Measurements from ENCODE around the gene SP8.

The SP8 gene

GRCh38 chr7:20804345-20804744 lies 17.7 kb upstream of the SP8 start:
- Mint-ChIP-seq H3K27ac (no peak overlapping the region), H3K27me3 (ENCODE audit: low read depth) (peaks cover 42% of the 10 kb centered on the region), H3K9me3 (no peaks in the 10 kb centered on the region), H3K4me3 (no peak overlapping the region), H3K4me1 (no peaks in the 10 kb centered on the region), H3K36me3 (ENCODE audit: low read depth) (no peaks in the 10 kb centered on the region)
- TF ChIP-seq, protein P1, sequence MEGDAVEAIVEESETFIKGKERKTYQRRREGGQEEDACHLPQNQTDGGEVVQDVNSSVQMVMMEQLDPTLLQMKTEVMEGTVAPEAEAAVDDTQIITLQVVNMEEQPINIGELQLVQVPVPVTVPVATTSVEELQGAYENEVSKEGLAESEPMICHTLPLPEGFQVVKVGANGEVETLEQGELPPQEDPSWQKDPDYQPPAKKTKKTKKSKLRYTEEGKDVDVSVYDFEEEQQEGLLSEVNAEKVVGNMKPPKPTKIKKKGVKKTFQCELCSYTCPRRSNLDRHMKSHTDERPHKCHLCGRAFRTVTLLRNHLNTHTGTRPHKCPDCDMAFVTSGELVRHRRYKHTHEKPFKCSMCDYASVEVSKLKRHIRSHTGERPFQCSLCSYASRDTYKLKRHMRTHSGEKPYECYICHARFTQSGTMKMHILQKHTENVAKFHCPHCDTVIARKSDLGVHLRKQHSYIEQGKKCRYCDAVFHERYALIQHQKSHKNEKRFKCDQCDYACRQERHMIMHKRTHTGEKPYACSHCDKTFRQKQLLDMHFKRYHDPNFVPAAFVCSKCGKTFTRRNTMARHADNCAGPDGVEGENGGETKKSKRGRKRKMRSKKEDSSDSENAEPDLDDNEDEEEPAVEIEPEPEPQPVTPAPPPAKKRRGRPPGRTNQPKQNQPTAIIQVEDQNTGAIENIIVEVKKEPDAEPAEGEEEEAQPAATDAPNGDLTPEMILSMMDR (IDR thresholded peaks at IDR 0.05; ENCODE audit: unreplicated experiment in 3 of 3): no peak

GRCh38 chr7:20799566-20800366 lies 13.1 kb upstream of the SP8 start:
- no peaks in the 10 kb centered on the region for H3K36me3 Mint-ChIP-seq (ENCODE audit: low read depth)
- no peak overlapping the region for H3K27ac Mint-ChIP-seq
- H3K9me3 Mint-ChIP-seq: no peaks in the 10 kb centered on the region
- TF ChIP-seq, protein P1 (IDR thresholded peaks at IDR 0.05; ENCODE audit: unreplicated experiment in 3 of 3): no peak
- peaks cover 12% of the 10 kb centered on the region for H3K4me1 Mint-ChIP-seq
- H3K4me3 Mint-ChIP-seq: no peak overlapping the region
- H3K27me3 Mint-ChIP-seq (ENCODE audit: low read depth): peaks cover 81% of the 10 kb centered on the region

- TF ChIP-seq, protein P1 (IDR thresholded peaks at IDR 0.05; ENCODE audit: unreplicated experiment in 3 of 3): no peak
- Mint-ChIP-seq H3K4me1 (peaks cover 12% of the 10 kb centered on the region), H3K27me3 (ENCODE audit: low read depth) (peaks cover 82% of the 10 kb centered on the region), H3K36me3 (ENCODE audit: low read depth) (no peaks in the 10 kb centered on the region), H3K27ac (no peak overlapping the region), H3K4me3 (peak overlapping the region; percentile 78 to 84 (median 84)), H3K9me3 (no peaks in the 10 kb centered on the region)
Observed at GRCh38 chr7:20798694-20799121, 12.0 kb upstream of the SP8 start.

DNA sequence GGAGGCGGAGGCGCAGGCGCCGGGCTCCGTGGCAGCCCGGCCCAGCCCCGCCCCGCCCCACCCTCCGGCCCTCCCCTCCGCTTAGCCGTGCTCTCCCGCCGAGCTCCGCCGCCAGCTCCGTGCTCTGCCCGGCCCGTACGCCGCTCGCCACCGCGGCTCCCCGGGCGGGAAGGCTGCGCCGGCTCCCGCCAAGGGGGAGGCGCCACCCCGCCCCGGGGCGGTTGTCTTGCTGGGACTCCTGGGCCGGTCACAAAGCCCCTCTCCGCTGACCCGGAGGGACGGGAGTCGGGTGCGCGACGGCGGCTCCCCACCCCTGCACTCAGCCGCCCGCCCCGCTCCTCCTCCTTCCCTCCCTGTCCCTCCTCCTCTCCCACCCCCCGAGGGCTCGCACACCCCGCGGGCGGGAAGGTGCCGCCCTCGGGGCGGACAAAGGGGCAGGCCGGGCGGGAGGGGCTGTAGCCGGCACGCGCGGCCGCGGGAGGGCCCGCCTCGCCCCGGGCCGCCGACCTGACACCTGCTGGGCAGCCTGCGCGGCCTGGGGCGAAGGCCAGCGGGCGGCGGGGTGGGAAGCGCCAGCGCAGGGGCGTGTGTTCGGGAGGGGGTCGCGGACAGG lies 11.5 kb upstream of the SP8 start:
- Mint-ChIP-seq H3K27me3 (ENCODE audit: low read depth) (peaks cover 83% of the 10 kb centered on the region), H3K4me1 (peaks cover 12% of the 10 kb centered on the region), H3K4me3 (no peak overlapping the region), H3K36me3 (ENCODE audit: low read depth) (no peaks in the 10 kb centered on the region), H3K9me3 (no peaks in the 10 kb centered on the region), H3K27ac (no peak overlapping the region)
- TF ChIP-seq, protein P1 (IDR thresholded peaks at IDR 0.05; ENCODE audit: unreplicated experiment in 3 of 3): no peak

DNA sequence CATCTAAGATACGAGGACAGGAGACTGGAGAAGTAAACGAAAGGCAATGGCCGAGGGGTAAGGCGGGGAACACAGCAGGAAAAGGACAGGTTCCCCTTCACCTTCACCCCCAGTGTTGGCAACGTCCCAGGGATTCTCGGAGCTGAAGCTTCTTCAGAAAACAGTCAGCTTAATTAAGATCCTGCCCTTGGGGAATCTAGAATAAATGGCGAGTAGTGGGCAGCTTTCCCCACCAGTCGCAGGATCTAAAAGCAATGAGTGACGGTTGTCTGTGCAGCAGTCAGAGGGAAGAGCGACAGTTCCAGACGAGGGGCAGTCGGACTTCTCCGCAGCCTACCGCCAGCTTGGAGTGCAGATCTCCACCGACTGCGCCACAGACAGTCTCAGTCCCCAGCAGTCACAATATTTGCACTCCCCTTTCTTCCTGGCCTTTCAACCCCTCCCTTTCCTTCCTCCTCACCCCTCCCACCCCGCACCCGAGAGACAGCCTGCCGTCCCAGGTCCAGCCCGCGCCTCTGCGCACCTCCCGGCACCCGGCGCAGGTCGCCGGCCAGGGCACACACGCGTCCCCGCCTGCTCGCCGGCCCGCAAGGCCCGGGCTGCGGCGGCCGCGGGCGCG lies 10.9 kb upstream of the SP8 start:
- TF ChIP-seq, protein P1 (IDR thresholded peaks at IDR 0.05; ENCODE audit: unreplicated experiment in 3 of 3): no peak
- no peak overlapping the region for H3K27ac Mint-ChIP-seq

More for the DNA sequence above, 10.9 kb upstream of the SP8 start:
- Mint-ChIP-seq H3K36me3 (ENCODE audit: low read depth) (no peaks in the 10 kb centered on the region), H3K4me1 (peaks cover 12% of the 10 kb centered on the region), H3K4me3 (peak overlapping the region; percentile 87 to 89 (median 87)), H3K9me3 (peaks cover 3% of the 10 kb centered on the region), H3K27me3 (ENCODE audit: low read depth) (peaks cover 83% of the 10 kb centered on the region)

All from nephron (organoid).